ENCODE results near the gene MRPS12.

Gene MRPS12

DNA sequence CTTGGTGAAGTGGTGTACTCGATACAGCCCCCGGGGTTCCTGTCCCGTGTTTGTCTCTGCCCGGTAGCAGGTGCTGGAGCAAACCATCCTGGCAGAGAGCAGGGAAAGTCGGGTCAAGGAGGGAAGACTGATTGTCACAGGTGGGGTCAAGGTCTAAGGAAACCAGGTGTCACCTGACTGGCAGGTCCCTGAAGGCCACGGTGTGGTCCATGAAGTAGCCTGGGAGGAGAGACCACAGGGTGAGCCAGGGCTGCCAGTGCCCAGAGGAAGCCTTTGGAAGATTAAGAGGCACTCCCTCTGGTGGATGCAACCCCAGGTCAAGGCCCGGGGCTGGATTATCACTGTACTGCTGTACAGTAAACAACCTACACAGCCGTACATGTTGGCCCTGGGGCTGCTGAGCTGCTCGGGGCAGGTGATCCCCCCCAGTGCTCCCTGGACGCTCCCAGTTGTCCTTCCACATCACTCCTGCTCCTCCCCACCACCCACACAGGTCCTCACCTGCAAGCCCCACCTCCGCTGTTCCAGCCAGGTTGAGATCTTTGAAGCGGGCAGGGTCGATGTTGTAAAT lies 12.7 kb upstream of the MRPS12 start:
- TF ChIP-seq, protein P1, sequence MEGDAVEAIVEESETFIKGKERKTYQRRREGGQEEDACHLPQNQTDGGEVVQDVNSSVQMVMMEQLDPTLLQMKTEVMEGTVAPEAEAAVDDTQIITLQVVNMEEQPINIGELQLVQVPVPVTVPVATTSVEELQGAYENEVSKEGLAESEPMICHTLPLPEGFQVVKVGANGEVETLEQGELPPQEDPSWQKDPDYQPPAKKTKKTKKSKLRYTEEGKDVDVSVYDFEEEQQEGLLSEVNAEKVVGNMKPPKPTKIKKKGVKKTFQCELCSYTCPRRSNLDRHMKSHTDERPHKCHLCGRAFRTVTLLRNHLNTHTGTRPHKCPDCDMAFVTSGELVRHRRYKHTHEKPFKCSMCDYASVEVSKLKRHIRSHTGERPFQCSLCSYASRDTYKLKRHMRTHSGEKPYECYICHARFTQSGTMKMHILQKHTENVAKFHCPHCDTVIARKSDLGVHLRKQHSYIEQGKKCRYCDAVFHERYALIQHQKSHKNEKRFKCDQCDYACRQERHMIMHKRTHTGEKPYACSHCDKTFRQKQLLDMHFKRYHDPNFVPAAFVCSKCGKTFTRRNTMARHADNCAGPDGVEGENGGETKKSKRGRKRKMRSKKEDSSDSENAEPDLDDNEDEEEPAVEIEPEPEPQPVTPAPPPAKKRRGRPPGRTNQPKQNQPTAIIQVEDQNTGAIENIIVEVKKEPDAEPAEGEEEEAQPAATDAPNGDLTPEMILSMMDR (IDR thresholded peaks at IDR 0.05), result no peak

DNA sequence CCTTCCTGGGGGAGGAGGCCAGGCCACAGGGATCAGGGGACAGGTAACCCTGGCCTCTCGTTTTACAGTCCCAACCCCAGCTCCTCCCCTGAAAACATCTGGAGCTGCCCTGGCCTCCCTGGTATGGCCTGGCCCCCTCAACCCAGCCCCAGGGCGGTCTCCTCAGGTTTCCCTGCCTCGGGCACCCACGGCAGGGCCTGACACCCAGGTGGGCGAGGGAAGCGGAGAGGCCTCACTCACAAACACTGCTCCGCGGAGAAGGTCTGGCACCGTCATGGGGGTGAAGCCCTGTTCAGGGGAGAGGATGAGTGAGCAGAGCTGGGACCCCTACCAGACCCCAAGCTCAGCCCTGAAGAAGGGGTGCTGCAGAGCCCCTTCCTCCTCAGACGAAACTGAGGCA lies 12.2 kb upstream of the MRPS12 start:
- Histone ChIP-seq H3K4me3 (no peak overlapping the region), H3K27ac (no peak overlapping the region)
- TF ChIP-seq, protein P1 (IDR thresholded peaks at IDR 0.05), result no peak
- DNase-seq (ENCODE audit: low spot score), result no peak

More for the DNA sequence above, 12.7 kb upstream of the MRPS12 start:
- no peak overlapping the region for H3K27ac ChIP-seq
- H3K4me3 ChIP-seq, result no peak overlapping the region
- no peak for DNase-seq (ENCODE audit: low spot score)

DNA sequence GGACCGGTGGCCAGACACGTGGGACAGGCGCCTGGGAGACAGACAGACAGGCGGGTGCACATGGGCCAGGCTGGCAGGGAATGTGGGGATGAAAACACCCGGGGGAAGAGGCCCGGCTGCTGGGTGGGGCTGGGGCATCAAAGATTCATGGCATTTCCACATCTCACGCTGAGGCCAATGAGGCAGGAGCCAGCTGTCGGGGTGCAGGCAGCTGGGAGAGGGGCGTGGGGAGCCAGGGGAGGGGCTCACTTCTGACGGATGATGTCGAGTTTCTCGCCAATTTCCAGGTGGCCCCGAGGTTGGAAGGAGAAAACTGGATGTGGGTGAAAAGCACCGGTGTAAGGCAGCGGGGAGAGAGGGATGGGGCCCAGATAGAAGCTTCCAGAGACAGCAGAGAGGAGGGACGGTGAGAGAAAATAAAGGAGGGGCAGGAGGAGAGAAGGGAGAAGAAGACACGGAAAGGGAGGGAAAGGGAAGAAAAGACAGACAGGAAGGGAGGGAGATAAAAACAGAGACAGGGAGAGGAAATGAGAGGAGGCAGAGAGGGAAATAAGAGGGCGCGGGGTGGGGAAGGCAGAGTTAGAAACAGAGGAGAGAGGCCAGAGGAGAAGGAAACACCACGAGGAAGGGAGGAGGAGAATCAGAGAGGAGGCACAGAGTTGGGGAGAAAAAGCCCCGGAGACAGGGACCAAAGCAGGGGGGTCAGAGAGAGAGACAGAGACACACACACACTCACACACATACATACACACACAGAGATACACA lies 10.7 kb upstream of the MRPS12 start:
- Histone ChIP-seq H3K4me3 (no peak overlapping the region), H3K27ac (no peak overlapping the region)
- no peak for DNase-seq (ENCODE audit: low spot score)
- TF ChIP-seq, protein P1 (IDR thresholded peaks at IDR 0.05), result no peak

DNA sequence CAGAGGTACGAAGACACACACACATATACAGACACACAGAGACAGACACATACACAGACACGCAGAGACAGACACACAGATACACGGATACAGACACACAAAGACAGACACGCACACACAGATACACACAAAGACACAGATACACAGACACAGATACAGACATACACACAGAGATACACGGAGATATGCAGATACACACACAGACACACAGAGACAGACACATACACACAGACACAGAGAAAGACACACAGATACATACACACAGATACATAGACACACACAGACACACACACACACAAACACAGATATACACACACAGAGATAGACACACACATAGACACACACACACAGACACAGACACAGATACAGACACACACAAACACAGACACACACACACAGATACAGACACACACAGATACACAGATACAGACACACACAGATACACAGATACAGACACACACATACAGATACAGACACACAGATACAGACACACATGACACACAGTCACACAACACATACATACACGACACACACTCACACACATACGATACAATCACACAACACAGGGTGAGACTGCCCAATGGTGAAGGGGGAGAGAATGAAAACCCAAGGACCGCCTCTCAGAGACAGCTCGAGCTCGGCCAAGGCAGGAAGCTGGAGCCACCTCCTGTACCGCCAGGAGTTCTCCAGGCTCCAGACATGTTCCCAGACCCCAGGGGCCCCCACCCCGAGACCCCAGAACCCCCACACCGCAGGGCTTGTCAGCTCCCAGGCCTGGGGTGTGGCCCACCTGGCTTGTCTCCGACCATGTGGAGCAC lies 9.9 kb upstream of the MRPS12 start:
- TF ChIP-seq, protein P1 (IDR thresholded peaks at IDR 0.05), result no peak
- no peak for DNase-seq (ENCODE audit: low spot score)
- Histone ChIP-seq H3K27ac (no peak overlapping the region), H3K4me3 (no peak overlapping the region)

DNA sequence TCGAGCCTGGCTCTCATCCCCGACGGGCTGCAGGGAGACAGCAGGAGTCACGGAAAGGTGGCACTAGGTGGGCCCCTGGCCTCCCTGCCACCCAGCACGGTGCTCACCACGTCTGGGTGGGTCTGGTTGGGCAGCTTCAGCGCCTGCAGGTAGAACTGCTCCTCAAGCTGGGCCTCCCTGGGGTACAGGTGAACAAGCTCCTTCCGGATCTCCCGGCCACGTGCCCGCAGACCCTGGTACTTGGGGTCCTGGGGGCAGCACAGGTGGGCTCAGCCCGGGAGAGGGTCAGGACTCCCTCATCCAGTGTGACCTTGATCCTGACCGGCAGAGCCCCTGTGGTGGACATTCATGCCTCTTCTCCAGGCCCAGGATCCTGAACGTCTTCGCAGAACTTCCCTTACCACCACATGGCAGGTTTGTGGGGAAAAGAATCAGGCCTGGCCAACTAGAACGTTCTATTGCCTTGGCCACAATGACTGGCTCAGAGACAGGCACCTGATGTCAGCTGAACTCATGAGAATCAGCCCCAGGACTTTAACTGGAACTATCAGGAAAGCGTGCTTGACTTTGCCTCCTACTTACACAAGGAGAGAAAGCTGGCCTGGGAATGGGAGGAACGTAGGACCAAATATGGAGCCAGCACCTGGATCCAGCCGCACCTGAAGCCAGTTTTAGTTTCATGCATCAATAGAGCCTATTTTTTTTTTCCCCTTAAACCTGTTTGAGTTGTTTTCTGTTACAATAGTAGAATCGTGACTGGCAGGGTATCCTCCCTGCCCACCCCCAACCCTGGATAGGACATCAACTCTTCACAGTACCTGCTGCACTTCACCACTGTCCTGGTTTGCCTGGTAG lies 9.1 kb upstream of the MRPS12 start:
- Histone ChIP-seq H3K27ac (no peak overlapping the region), H3K4me3 (no peak overlapping the region)
- DNase-seq (ENCODE audit: low spot score), result no peak
- TF ChIP-seq, protein P1 (IDR thresholded peaks at IDR 0.05), result no peak

DNA sequence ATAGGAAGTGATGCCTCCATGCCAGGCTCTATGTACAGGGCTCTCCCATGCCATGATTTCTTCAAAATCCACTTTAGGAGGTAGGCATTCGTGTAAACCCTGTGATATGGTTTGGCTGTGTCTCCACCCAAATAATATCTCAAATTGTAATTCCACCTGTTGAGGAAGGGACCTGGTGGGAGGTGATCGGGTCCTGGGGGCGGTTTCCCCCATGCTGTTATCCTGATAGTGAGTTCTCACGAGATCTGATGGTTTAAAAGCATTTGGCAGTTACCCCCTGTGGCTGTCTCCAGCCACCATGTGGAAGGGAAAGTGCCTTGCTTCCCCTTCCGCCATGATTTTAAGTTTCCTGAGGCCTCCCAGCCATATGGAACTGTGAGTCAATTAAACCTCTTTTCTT lies 8.3 kb upstream of the MRPS12 start:
- Histone ChIP-seq H3K4me3 (no peak overlapping the region), H3K27ac (no peak overlapping the region)
- no peak for DNase-seq (ENCODE audit: low spot score)
- TF ChIP-seq, protein P1 (IDR thresholded peaks at IDR 0.05), result no peak

Data from coronary artery (tissue), 2 donors.